SK-N-SH treated with all-trans-retinoic acid at 6 μM for 48 hours (cell line): ENCODE data around the gene ITGA8.

Experiments
- ATAC-seq: fragments of 200-7000 bp; cut with Tn5 transposase; 3 replicates; pipeline ENCODE4 v1.9.1; 2020; ENCODE audit warnings: mild to moderate bottlenecking, moderate library complexity
- ARNTL ChIP-seq: fragments of 450-650 bp; formaldehyde crosslinking; IDR thresholded peaks from 2 replicates; pipeline ENCODE4 v1.5.0; 2020; ENCODE audit warnings: low read depth, mild to moderate bottlenecking, moderate library complexity, borderline replicate concordance
- BACH2 ChIP-seq: fragments of 250-450 bp; sonication (Bioruptor Pico); IDR thresholded peaks from 2 replicates; pipeline ENCODE4 v1.9.0; 2021; ENCODE audit warnings: mild to moderate bottlenecking, borderline replicate concordance
- CSDC2 ChIP-seq: fragments of 250-450 bp; sonication (Bioruptor Pico); IDR thresholded peaks from 2 replicates; pipeline ENCODE4 v1.5.0; 2020; ENCODE audit warnings: mild to moderate bottlenecking, moderate library complexity
- ESRRG ChIP-seq: fragments of 250-450 bp; sonication (Bioruptor Pico); IDR thresholded peaks from 2 replicates; pipeline ENCODE4 v1.6.1; 2021; ENCODE audit warnings: mild to moderate bottlenecking
- GLIS3 ChIP-seq: fragments of 250-450 bp; sonication (Bioruptor Pico); IDR thresholded peaks from 2 replicates; pipeline ENCODE4 v1.5.0; 2020; ENCODE audit warnings: mild to moderate bottlenecking, moderate library complexity
- OSR1 ChIP-seq: fragments of 250-450 bp; sonication (Bioruptor Pico); IDR thresholded peaks from 2 replicates; pipeline ENCODE4 v1.8.0; 2022; ENCODE audit warnings: moderate library complexity, mild to moderate bottlenecking, inconsistent platforms
- RARB ChIP-seq: fragments of 250-450 bp; sonication (Bioruptor Pico); IDR thresholded peaks from 2 replicates; pipeline ENCODE4 v1.8.0; 2021; ENCODE audit warnings: mild to moderate bottlenecking, moderate library complexity
- SNAI2 ChIP-seq: fragments of 250-450 bp; sonication (Bioruptor Pico); IDR thresholded peaks from 2 replicates; pipeline ENCODE4 v1.5.0; 2020; ENCODE audit warnings: mild to moderate bottlenecking, moderate library complexity
- TCF4 ChIP-seq: fragments of 250-450 bp; sonication (Bioruptor Pico); IDR thresholded peaks from 2 replicates; pipeline ENCODE4 v1.8.0; 2021; ENCODE audit warnings: mild to moderate bottlenecking, moderate library complexity, borderline replicate concordance
- TOX ChIP-seq: fragments of 250-450 bp; sonication (Bioruptor Pico); IDR thresholded peaks from 2 replicates; pipeline ENCODE4 v1.8.0; 2021; ENCODE audit warnings: mild to moderate bottlenecking, moderate library complexity, borderline replicate concordance
- TSHZ2 ChIP-seq: fragments of 250-450 bp; sonication (Bioruptor Pico); IDR thresholded peaks from 2 replicates; pipeline ENCODE4 v1.5.0; 2020; ENCODE audit warnings: mild to moderate bottlenecking, moderate library complexity
- ZC3H10 ChIP-seq: fragments of 250-450 bp; sonication (Bioruptor Pico); IDR thresholded peaks from 2 replicates; pipeline ENCODE4 v1.5.1; 2021; ENCODE audit warnings: mild to moderate bottlenecking, moderate library complexity
- ZFP3 ChIP-seq: fragments of 250-450 bp; sonication (Bioruptor Pico); IDR thresholded peaks from 2 replicates; pipeline ENCODE4 v1.5.0; 2020; ENCODE audit warnings: mild to moderate bottlenecking, moderate library complexity
- ZFP30 ChIP-seq: fragments of 450-650 bp; formaldehyde crosslinking; IDR thresholded peaks from 2 replicates; pipeline ENCODE4 v1.5.0; 2022; ENCODE audit warnings: mild to moderate bottlenecking, moderate library complexity
- ZNF565 ChIP-seq: fragments of 450-650 bp; formaldehyde crosslinking; conservative IDR thresholded peaks from 2 replicates; pipeline ENCODE4 v1.5.0; 2020; ENCODE audit warnings: low read depth, mild to moderate bottlenecking, moderate library complexity
- ZNF70 ChIP-seq: fragments of 450-650 bp; formaldehyde crosslinking; IDR thresholded peaks from 2 replicates; pipeline ENCODE4 v1.5.0; 2020; ENCODE audit warnings: mild to moderate bottlenecking, moderate library complexity
- ZNF8 ChIP-seq: fragments of 450-650 bp; formaldehyde crosslinking; IDR thresholded peaks from 2 replicates; pipeline ENCODE4 v1.5.0; 2020; ENCODE audit warnings: mild to moderate bottlenecking, moderate library complexity
- TF ChIP-seq, protein P1 (sequence below): fragments of 250-450 bp; sonication (Bioruptor Pico); IDR thresholded peaks from 2 replicates; pipeline ENCODE4 v1.8.0; 2020; ENCODE audit warnings: mild to moderate bottlenecking, moderate library complexity, borderline replicate concordance
- TF ChIP-seq, protein P2 (sequence below): fragments of 250-450 bp; sonication (Bioruptor Pico); IDR thresholded peaks from 2 replicates; pipeline ENCODE4 v1.5.1; 2020; ENCODE audit warnings: low read depth, mild to moderate bottlenecking, moderate library complexity
- TF ChIP-seq, protein P3 (sequence below): fragments of 250-450 bp; sonication (Bioruptor Pico); IDR thresholded peaks from 2 replicates; pipeline ENCODE4 v1.5.1; 2021; ENCODE audit warnings: mild to moderate bottlenecking, moderate library complexity

The ITGA8 gene

DNA sequence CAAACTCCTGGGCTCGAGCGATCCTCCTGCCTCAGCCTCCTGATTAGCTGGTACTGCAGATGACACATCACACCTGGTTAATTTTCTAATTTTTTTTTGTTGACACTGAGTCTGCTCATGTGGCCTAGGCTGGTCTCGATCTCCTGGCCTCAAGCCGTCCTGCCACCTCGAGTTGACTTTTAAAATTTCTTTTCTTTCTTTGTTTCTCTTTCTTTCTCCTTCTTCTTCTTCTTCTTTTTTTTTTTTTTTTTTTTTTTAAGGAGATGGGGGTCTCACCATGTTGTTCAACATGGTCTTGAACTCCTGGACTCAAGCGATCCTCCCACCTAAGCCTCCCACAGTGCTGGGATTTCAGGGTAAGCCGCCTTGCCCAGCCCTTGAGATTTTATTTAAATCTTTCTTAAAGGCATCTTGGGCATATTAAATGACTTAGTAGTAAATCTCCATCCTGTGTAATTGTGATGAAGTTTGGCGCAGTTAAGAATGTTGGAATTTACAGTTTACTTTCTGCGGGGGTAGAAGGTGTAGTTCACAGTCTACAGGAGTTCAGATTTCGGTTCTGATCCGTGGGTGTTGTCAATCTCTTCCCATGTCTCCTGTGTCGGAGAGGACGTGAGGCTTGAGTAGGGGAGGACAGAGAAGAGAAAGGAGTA, 1.0 kb upstream of the ITGA8 start:
- TF ChIP-seq RARB (CRISPR knock-in tag) (no peak), TCF4 (no peak), ESRRG (CRISPR knock-in tag) (no peak), ZC3H10 (CRISPR knock-in tag) (no peak), TOX (no peak), ARNTL (no peak), OSR1 (CRISPR knock-in tag) (no peak), CSDC2 (CRISPR knock-in tag) (no peak)
- TF ChIP-seq, protein P1, sequence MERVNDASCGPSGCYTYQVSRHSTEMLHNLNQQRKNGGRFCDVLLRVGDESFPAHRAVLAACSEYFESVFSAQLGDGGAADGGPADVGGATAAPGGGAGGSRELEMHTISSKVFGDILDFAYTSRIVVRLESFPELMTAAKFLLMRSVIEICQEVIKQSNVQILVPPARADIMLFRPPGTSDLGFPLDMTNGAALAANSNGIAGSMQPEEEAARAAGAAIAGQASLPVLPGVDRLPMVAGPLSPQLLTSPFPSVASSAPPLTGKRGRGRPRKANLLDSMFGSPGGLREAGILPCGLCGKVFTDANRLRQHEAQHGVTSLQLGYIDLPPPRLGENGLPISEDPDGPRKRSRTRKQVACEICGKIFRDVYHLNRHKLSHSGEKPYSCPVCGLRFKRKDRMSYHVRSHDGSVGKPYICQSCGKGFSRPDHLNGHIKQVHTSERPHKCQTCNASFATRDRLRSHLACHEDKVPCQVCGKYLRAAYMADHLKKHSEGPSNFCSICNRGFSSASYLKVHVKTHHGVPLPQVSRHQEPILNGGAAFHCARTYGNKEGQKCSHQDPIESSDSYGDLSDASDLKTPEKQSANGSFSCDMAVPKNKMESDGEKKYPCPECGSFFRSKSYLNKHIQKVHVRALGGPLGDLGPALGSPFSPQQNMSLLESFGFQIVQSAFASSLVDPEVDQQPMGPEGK (CRISPR knock-in tag), result no peak
- no peak for ATAC-seq

DNA sequence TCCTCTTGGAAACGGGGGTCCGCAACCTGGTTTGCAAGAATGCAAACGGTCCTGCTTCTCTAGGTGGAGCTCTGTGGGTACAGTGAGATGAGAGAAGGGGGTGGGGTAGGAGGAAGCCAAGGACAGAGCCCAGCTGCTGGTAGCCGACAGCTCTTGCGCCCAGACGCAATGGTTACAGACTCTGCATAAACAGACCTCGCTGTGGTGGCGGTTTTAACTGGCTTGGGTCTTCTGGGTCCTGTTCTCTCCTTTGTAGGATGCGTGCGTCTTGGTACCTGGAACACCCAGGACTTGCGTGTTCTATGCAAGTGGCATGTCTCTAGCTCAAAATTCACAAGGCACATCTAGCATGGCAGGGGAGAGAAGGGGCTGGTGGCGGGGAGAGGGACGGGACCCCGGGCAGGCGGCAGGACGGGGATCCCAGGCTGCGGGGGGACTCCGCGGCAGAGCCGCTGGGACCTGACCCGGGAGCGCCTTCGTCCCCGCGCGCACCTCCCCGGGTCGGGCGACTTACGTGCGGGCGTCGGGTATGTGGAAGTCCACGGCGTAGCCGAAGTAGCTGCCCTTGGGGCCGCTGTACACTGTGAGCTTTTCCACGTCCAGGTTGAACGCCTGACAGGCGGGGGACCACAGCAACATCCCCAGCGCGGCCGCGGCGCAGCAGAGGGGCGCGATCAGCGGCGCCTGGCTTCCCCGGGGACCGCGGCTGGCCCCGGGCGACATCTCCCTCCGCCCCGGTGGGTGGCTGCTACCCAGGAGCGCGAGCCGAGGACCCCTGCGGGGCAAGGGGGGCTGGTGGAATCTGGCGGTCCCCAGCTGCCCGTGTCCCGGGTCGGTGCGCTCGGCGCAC, 448 bp downstream of the ITGA8 start:
- ATAC-seq, result no peak; the same call in 2 of the 3 replicates
- TF ChIP-seq ZNF565 (CRISPR knock-in tag), result no peak
- no peak for TF ChIP-seq ZNF70 (CRISPR knock-in tag)
- TF ChIP-seq, protein P2, sequence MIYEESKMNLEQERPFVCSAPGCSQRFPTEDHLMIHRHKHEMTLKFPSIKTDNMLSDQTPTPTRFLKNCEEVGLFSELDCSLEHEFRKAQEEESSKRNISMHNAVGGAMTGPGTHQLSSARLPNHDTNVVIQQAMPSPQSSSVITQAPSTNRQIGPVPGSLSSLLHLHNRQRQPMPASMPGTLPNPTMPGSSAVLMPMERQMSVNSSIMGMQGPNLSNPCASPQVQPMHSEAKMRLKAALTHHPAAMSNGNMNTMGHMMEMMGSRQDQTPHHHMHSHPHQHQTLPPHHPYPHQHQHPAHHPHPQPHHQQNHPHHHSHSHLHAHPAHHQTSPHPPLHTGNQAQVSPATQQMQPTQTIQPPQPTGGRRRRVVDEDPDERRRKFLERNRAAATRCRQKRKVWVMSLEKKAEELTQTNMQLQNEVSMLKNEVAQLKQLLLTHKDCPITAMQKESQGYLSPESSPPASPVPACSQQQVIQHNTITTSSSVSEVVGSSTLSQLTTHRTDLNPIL, result no peak
- no peak for TF ChIP-seq TSHZ2 (CRISPR knock-in tag)
- TF ChIP-seq, protein P1 (CRISPR knock-in tag), result no peak
- no peak for TF ChIP-seq ZFP30 (CRISPR knock-in tag)
- TF ChIP-seq CSDC2 (CRISPR knock-in tag), result no peak
- TF ChIP-seq SNAI2 (CRISPR knock-in tag), result no peak
- TF ChIP-seq ZNF8 (CRISPR knock-in tag), result no peak
- no peak for TF ChIP-seq TCF4
- no peak for TF ChIP-seq ZFP3 (CRISPR knock-in tag)
- TF ChIP-seq RARB (CRISPR knock-in tag), result no peak
- TF ChIP-seq, all 23 proteins: peak for 0

DNA sequence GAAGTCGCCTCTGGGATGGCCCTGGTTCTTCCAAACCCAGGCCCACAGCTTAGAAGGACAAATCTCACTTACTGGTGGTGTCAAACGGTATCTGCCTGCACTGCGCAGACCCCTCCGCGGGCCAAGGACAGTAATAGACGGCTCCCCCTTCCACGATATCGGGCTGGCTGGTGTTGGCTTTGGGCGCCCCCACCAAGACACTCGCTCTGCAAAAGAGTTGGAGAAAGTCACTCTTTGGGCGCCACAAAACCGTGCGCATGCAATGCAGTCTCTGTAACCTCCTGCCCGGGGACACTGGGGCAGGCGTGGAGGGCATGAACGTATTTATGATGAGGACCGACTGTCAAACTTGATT, 1.1 kb downstream of the ITGA8 start:
- no peak for ATAC-seq
- no peak for TF ChIP-seq BACH2 (CRISPR knock-in tag)
- no peak for TF ChIP-seq ESRRG (CRISPR knock-in tag)

DNA sequence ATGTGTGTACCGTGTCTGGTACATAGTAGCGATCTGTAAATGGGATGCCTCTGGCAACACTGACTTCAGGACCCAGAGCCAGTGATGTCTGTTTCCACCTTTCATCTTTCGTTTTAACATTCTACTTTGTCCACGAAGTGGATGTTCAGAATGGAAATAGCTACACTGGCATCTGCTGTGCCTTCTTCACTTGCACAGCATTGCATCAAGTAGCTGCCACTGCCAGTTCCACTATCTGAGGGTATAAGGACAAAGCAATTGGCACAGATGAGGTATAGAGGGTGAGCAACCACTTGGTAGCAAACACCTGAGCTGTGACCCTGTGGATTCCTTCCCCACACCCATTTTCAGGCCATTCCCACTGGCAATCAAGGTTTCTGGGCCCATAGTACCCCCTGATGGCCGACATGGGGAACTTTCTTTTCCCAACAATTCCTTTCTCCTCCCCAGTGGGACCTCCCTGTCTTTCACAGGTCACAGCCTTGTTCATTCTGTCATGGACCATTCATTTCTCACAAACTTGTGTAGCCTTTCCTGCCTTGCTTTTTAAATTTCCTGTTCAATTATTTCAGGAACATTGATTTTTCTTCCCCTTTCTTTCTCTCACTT, 4.0 kb downstream of the ITGA8 start:
- TF ChIP-seq, protein P3, sequence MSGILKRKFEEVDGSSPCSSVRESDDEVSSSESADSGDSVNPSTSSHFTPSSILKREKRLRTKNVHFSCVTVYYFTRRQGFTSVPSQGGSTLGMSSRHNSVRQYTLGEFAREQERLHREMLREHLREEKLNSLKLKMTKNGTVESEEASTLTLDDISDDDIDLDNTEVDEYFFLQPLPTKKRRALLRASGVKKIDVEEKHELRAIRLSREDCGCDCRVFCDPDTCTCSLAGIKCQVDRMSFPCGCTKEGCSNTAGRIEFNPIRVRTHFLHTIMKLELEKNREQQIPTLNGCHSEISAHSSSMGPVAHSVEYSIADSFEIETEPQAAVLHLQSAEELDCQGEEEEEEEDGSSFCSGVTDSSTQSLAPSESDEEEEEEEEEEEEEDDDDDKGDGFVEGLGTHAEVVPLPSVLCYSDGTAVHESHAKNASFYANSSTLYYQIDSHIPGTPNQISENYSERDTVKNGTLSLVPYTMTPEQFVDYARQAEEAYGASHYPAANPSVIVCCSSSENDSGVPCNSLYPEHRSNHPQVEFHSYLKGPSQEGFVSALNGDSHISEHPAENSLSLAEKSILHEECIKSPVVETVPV (CRISPR knock-in tag), result no peak
- TF ChIP-seq ZNF565 (CRISPR knock-in tag), result no peak
- no peak for TF ChIP-seq BACH2 (CRISPR knock-in tag)
- TF ChIP-seq ZFP3 (CRISPR knock-in tag), result no peak
- TF ChIP-seq, protein P1 (CRISPR knock-in tag), result no peak
- TF ChIP-seq GLIS3, result no peak
- peak; percentile 60 for ATAC-seq
